T-cell (primary cell): ENCODE results near the gene TTC33. TPM values are rescaled to one million over a fixed set of nuclear protein-coding genes. Genes with fewer than 3 reads are reported as not detected.
"Not testable (repeated sequence)": the region's sequence is repeated elsewhere in the genome, so short reads cannot be mapped to it uniquely, and the experiment has no call there.

Source experiments
- ATAC-seq, 4 experiments: fragments of 200-7000 bp in 3 of 4; fragments of 150-1000 bp in 1 of 4; cut with Tn5 transposase; replicated peaks in 1 of 4; 1 replicate in 3 of 4; 2 replicates in 1 of 4; pipeline ENCODE4 v1.10.0; 2021; ENCODE audit warnings: moderate library complexity in 3 of 4, mild to moderate bottlenecking in 2 of 4, moderate number of reproducible peaks in 1 of 4
- CTCF ChIA-PET, 2 donors: fragments of 300-600 bp; sonication (Branson Sonifier 250); formaldehyde crosslinking; loops; one replicate each; lab custom pipeline; 2022; ENCODE audit warnings: antibody characterized with exemption in 2 of 2; lab: Charles Lee
- POLR2A ChIA-PET, 2 donors: fragments of 300-600 bp; sonication (Branson Sonifier 250); formaldehyde crosslinking; loops; one replicate each; lab custom pipeline; 2022; ENCODE audit warnings: antibody characterized with exemption in 2 of 2; lab: Charles Lee
- DNase-seq, 35 experiments: peaks; one replicate each; pipeline versions ENCODE4 v3.0.0 to v3.0.0-alpha.2; 2013 to 2023
- H3K27ac ChIP-seq: one replicate; pipeline ENCODE4 v1.5.1; 2013; ENCODE audit warnings: low read length
- H3K27me3 ChIP-seq, 2 experiments: replicated peaks in 1 of 2; 1 replicate in 1 of 2; 2 replicates in 1 of 2; pipeline versions ENCODE4 v1.6.1 to v1.7.0; 2013; ENCODE audit warnings: low read length in 1 of 2, mixed read lengths in 1 of 2; ENCODE audit not compliant: control insufficient read depth in 2 of 2, insufficient read depth in 2 of 2; ENCODE audit errors: extremely low read depth in 1 of 2
- H3K36me3 ChIP-seq, 2 donors: 1 replicate in 1 of 2; 2 replicates in 1 of 2; pipeline versions ENCODE4 v1.6.1 to v1.7.0; 2013; ENCODE audit warnings: low read length in 1 of 2; ENCODE audit not compliant: control insufficient read depth in 2 of 2, insufficient read depth in 1 of 2; ENCODE audit errors: extremely low read depth in 1 of 2
- H3K4me1 ChIP-seq, 2 experiments: 1 replicate in 1 of 2; 2 replicates in 1 of 2; pipeline versions ENCODE4 v1.6.1 to v1.7.0; 2013; ENCODE audit warnings: low read length in 2 of 2, mixed read lengths in 1 of 2; ENCODE audit not compliant: insufficient read depth in 2 of 2, control insufficient read depth in 1 of 2; ENCODE audit errors: extremely low read depth in 1 of 2
- H3K4me3 ChIP-seq, 2 donors: 1 replicate in 1 of 2; 2 replicates in 1 of 2; pipeline versions ENCODE4 v1.5.1 to v1.7.0; 2013; ENCODE audit warnings: mild to moderate bottlenecking in 2 of 2, low read length in 1 of 2, moderate library complexity in 1 of 2; ENCODE audit not compliant: control insufficient read depth in 1 of 2; ENCODE audit errors: extremely low read depth in 1 of 2
- H3K9me3 ChIP-seq: 2 replicates; pipeline ENCODE4 v1.7.0; 2013
- H3K27ac Mint-ChIP-seq, 2 donors: one replicate each; pipeline ENCODE4 v1.8.0; 2020 to 2021; ENCODE audit warnings: mild to moderate bottlenecking in 2 of 2, mixed read lengths in 2 of 2
- H3K27me3 Mint-ChIP-seq, 2 donors: one replicate each; pipeline ENCODE4 v1.8.0; 2021 to 2022; ENCODE audit warnings: mixed read lengths in 2 of 2
- H3K36me3 Mint-ChIP-seq: one replicate; pipeline ENCODE4 v1.8.0; 2021; ENCODE audit warnings: mixed read lengths
- H3K4me1 Mint-ChIP-seq, 3 donors: one replicate each; pipeline ENCODE4 v1.8.0; 2020 to 2022; ENCODE audit warnings: mixed read lengths in 3 of 3, mild to moderate bottlenecking in 1 of 3
- H3K4me3 Mint-ChIP-seq, 3 donors: one replicate each; pipeline ENCODE4 v1.8.0; 2020 to 2022; ENCODE audit warnings: mild to moderate bottlenecking in 3 of 3, mixed read lengths in 3 of 3, moderate library complexity in 3 of 3
- H3K9me3 Mint-ChIP-seq, 3 donors: one replicate each; pipeline ENCODE4 v1.8.0; 2020 to 2022; ENCODE audit warnings: mixed read lengths in 3 of 3
- WGBS: methylation state at CpG from one replicate; pipeline ENCODE4 v1.1.5; 2013; ENCODE audit warnings: missing lambda C conversion rate; ENCODE audit not compliant: insufficient coverage; 5-methylcytosine and 5-hydroxymethylcytosine counted together
- total RNA-seq, 35 experiments: library from RNA in 6 of 35; stranded (reverse) in 6 of 35; fragments of 120-200 nt in 1 of 35; gene quantifications; one replicate each; pipeline versions ENCODE4 v1.2.1 to v1.2.4 and lab custom pipeline; 2013 to 2026

Gene TTC33
- total RNA-seq, 5 donors from 2014 or later (not counting 1 experiment from before 2014, with no cell fraction given): 8.3 to 15.4 (median 13.6) TPM

GRCh38 chr5:40648150-40648549 lies 107.6 kb downstream of the TTC33 start:
- CTCF ChIA-PET: interaction anchor here in 1 of 2 donors (1.0 kb wide), 1 partner anchor 38 kb away, joined by 3 read pairs; no protein-coding TSS in a partner anchor
- Histone ChIP-seq H3K9me3 (no peaks in the 10 kb centered on the region), H3K4me1 (peaks cover 22 to 29% of the 10 kb centered on the region in 2 experiments), H3K36me3 (no peaks in the 10 kb centered on the region), H3K27me3 (no peaks in the 10 kb centered on the region), H3K27ac (no peak overlapping the region), H3K4me3 (no peak overlapping the region)
- Mint-ChIP-seq H3K4me1 (peaks cover 39 to 46% (median 40%) of the 10 kb centered on the region in 3 donors), H3K9me3 (peaks cover 0 to 4% (median 0%) of the 10 kb centered on the region in 3 donors), H3K27ac (peak overlapping the region; percentile 47 to 50), H3K4me3 (no peak overlapping the region), H3K27me3 (no peaks in the 10 kb centered on the region), H3K36me3 (peaks cover 12% of the 10 kb centered on the region)
- no CpG with 5 or more reads among the region's 1 CpG for WGBS
- ATAC-seq (no peak), DNase-seq (no peak)
- POLR2A ChIA-PET: interaction anchor here in 1 of 2 donors (1.1 kb wide), 1 partner anchor 25 kb away, joined by 3 read pairs; no protein-coding TSS in a partner anchor

- ATAC-seq: no peak
- Mint-ChIP-seq H3K4me3 (no peak overlapping the region), H3K27ac (no peak overlapping the region), H3K27me3 (no peaks in the 10 kb centered on the region), H3K36me3 (peaks cover 12% of the 10 kb centered on the region), H3K4me1 (peaks cover 27 to 35% (median 29%) of the 10 kb centered on the region in 3 donors), H3K9me3 (peaks cover 0 to 4% (median 0%) of the 10 kb centered on the region in 3 donors)
- no peaks in the 10 kb centered on the region for H3K9me3 ChIP-seq
- peaks cover 9 to 21% of the 10 kb centered on the region in 2 experiments for H3K4me1 ChIP-seq
- no peak overlapping the region for H3K4me3 ChIP-seq
- no peak for DNase-seq
- CTCF ChIA-PET: interaction anchor here in 1 of 2 donors (1.0 kb wide), 1 partner anchor 55 kb away, joined by 3 read pairs; no protein-coding TSS in a partner anchor
- no peak overlapping the region for H3K27ac ChIP-seq
- H3K27me3 ChIP-seq: no peaks in the 10 kb centered on the region
- no CpG with 5 or more reads among the region's 3 CpGs for WGBS
- no peaks in the 10 kb centered on the region for H3K36me3 ChIP-seq
- POLR2A ChIA-PET: interaction anchor here in 1 of 2 donors (0.5 kb wide), 1 partner anchor 29 kb away, joined by 3 read pairs; no protein-coding TSS in a partner anchor
Observed at GRCh38 chr5:40646266-40646665, 109.5 kb downstream of the TTC33 start.

DNA sequence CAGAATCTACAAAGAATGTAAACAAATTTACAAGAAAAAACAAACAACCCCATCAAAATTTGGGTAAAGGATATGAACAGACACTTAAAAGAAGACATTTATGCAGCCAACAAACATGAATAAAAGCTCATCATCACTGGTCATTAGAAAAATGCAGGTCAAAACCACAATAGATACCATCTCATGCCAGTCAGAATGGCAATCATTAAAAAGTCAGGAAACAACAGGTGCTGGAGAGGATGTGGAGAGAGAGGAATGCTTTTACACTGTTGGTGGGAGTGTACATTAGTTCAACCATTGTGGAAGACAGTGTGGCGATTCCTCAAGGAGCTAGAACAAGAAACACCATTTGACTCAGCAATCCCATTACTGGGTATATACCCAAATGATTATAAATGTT lies 116.2 kb downstream of the TTC33 start:
- no CpG with 5 or more reads among the region's 1 CpG for WGBS
- POLR2A ChIA-PET, CTCF ChIA-PET, ATAC-seq, H3K36me3 ChIP-seq, H3K9me3 ChIP-seq, H3K4me3 Mint-ChIP-seq, H3K27ac Mint-ChIP-seq, DNase-seq, H3K27me3 Mint-ChIP-seq, H3K4me1 ChIP-seq, H3K27me3 ChIP-seq, H3K27ac ChIP-seq, H3K4me3 ChIP-seq: not testable (repeated sequence)
- Mint-ChIP-seq H3K4me1 (peaks cover 7 to 11% (median 8%) of the 10 kb centered on the region in 3 donors), H3K36me3 (peaks cover 26% of the 10 kb centered on the region), H3K9me3 (peaks cover 16 to 46% (median 21%) of the 10 kb centered on the region in 3 donors)

DNA sequence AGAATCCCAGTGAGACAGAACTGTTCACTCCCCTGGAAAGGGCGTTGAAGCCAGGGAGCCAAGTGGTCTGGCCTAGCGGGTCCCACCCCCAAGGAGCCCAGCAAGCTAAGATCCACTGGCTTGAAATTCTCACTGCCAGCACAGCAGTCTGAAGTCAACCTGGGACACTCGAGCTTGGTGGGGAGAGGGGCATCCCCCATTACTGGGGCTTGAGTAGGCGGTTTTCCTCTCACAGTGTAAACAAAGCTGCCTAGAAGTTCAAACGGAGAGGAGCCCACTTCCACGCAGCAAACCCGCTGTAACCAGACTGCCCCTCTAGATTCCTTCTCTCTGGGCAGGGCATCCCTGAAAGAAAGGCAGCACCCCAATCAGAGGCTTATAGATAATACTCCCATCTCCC lies 121.2 kb downstream of the TTC33 start:
- H3K36me3 Mint-ChIP-seq: peaks cover 26% of the 10 kb centered on the region
- POLR2A ChIA-PET: no interaction called here
- peak; percentile 31 to 80 (median 54) for ATAC-seq

GRCh38 chr5:40634154-40634553 lies 121.6 kb downstream of the TTC33 start:
- H3K4me1 ChIP-seq: peaks cover 0 to 2% of the 10 kb centered on the region in 2 experiments
- no peak for ATAC-seq
- POLR2A ChIA-PET: no interaction called here
- H3K36me3 Mint-ChIP-seq: peaks cover 26% of the 10 kb centered on the region
- CTCF ChIA-PET: no interaction called here
- peaks cover 7 to 10% (median 8%) of the 10 kb centered on the region in 3 donors for H3K4me1 Mint-ChIP-seq
- H3K27ac Mint-ChIP-seq: no peak overlapping the region
- H3K27me3 ChIP-seq: peaks cover 0 to 3% of the 10 kb centered on the region in 2 experiments
- no peak for DNase-seq
- no peaks in the 10 kb centered on the region for H3K27me3 Mint-ChIP-seq
- H3K36me3 ChIP-seq: peaks cover 0 to 4% of the 10 kb centered on the region in 2 donors
- H3K27ac ChIP-seq: no peak overlapping the region
- no peaks in the 10 kb centered on the region for H3K9me3 ChIP-seq
- 100% methylated on average over 2 of the region's 3 CpGs for WGBS
- H3K4me3 ChIP-seq: no peak overlapping the region
- H3K9me3 Mint-ChIP-seq: peaks cover 16 to 37% (median 21%) of the 10 kb centered on the region in 3 donors
- H3K4me3 Mint-ChIP-seq: no peak overlapping the region

More for the DNA sequence above, 121.2 kb downstream of the TTC33 start:
- H3K36me3 ChIP-seq: peaks cover 0 to 4% of the 10 kb centered on the region in 2 donors
- H3K27ac Mint-ChIP-seq: no peak overlapping the region
- no peak overlapping the region for H3K4me3 ChIP-seq
- peaks cover 0 to 2% of the 10 kb centered on the region in 2 experiments for H3K4me1 ChIP-seq
- peaks cover 7 to 10% (median 8%) of the 10 kb centered on the region in 3 donors for H3K4me1 Mint-ChIP-seq
- WGBS: 72% methylated on average over 3 of the region's 7 CpGs
- no peak overlapping the region for H3K4me3 Mint-ChIP-seq
- no peaks in the 10 kb centered on the region for H3K9me3 ChIP-seq
- H3K27ac ChIP-seq: no peak overlapping the region
- peak in 8 of 35 experiments; percentile 1 to 27 (median 16) for DNase-seq
- no peaks in the 10 kb centered on the region for H3K27me3 Mint-ChIP-seq
- H3K9me3 Mint-ChIP-seq: peaks cover 16 to 41% (median 21%) of the 10 kb centered on the region in 3 donors
- CTCF ChIA-PET: no interaction called here
- peaks cover 0 to 3% of the 10 kb centered on the region in 2 experiments for H3K27me3 ChIP-seq

DNA sequence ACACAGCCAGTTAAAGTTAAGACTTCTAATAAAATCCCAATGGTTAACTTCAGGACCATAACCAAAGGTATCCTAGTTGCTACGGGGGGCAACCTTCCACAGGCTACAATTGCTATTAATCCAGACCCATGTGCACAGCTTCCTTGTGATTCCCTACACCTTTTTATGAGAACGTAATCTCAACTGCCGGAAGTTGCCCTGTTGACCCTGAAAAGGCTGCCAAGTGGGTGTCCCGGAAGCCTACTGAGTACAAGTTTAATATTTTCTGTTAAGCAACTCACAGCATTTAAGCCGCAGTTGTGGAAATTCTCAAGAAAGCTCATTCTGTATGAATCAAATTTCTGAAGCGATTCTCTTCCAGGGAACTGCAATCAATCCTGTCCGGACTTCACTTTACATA lies 124.5 kb downstream of the TTC33 start:
- Histone ChIP-seq H3K4me3 (no peak overlapping the region), H3K27me3 (peaks cover 0 to 3% of the 10 kb centered on the region in 2 experiments), H3K27ac (no peak overlapping the region), H3K9me3 (no peaks in the 10 kb centered on the region), H3K36me3 (no peaks in the 10 kb centered on the region), H3K4me1 (peaks cover 0 to 2% of the 10 kb centered on the region in 2 experiments)
- H3K27me3 Mint-ChIP-seq: no peaks in the 10 kb centered on the region
- no peak for DNase-seq
- no peak overlapping the region for H3K4me3 Mint-ChIP-seq
- CTCF ChIA-PET: interaction anchor here in 1 of 2 donors (0.7 kb wide), 1 partner anchor 38 kb away, joined by 4 read pairs; no protein-coding TSS in a partner anchor
- POLR2A ChIA-PET: interaction anchor here (0.7 kb wide), 2 partner anchors 33 to 45 kb away, joined by 3 read pairs; no protein-coding TSS in a partner anchor
- no peak for ATAC-seq
- peaks cover 11 to 20% (median 13%) of the 10 kb centered on the region in 3 donors for H3K4me1 Mint-ChIP-seq
- H3K27ac Mint-ChIP-seq: no peak overlapping the region
- 100% methylated on average over 5 of the region's 7 CpGs for WGBS
- peaks cover 11% of the 10 kb centered on the region for H3K36me3 Mint-ChIP-seq
- peaks cover 5 to 12% (median 5%) of the 10 kb centered on the region in 3 donors for H3K9me3 Mint-ChIP-seq
